ENCODE results near the gene SLC12A7. TPM values are rescaled to one million over a fixed set of nuclear protein-coding genes. Genes with fewer than 3 reads are reported as not detected.
A peak's percentile ranks its signal among the peaks of the same experiment; 100 is the strongest.

Gene SLC12A7
- total and polyA plus RNA-seq, 2 donors (not counting 1 experiment from before 2014, with no cell fraction given), result 2.9 to 23.9 TPM

GRCh38 chr5:1092122-1092521 is 19.7 kb downstream of the SLC12A7 start:
- no peaks in the 10 kb centered on the region for H3K27me3 ChIP-seq (ENCODE audit: control insufficient read depth, insufficient read depth, low read length)
- no peaks in the 10 kb centered on the region for H4K20me1 ChIP-seq (ENCODE audit: control insufficient read depth, extremely low read depth, insufficient read depth, low read length)
- no peak overlapping the region for H3K27ac ChIP-seq (ENCODE audit: insufficient read depth, low read length)
- no peak for TF ChIP-seq CTCF (conservative IDR thresholded peaks at IDR 0.05 in 1 of 2, IDR thresholded peaks at IDR 0.05 in 1 of 2; ENCODE audit: low read depth in 1 of 2, low read length in 2 of 2)
- no peak for TF ChIP-seq EZH2 (IDR thresholded peaks at IDR 0.05; ENCODE audit: low read length, missing control alignments)
- DNase-seq (ENCODE audit: low read depth in 2 of 2), result no peak
- H3K4me3 ChIP-seq (replicated peaks in 1 of 4; ENCODE audit: control extremely low read depth in 1 of 4, insufficient read depth in 1 of 4, low read depth in 3 of 4, low read length in 4 of 4), result no peak overlapping the region
- H3K4me1 ChIP-seq (ENCODE audit: control insufficient read depth, extremely low read depth, insufficient read depth, low read length), result no peaks in the 10 kb centered on the region
- H3K4me2 ChIP-seq (ENCODE audit: extremely low read depth, insufficient read depth, low read length), result no peak overlapping the region
- no peak overlapping the region for H3K9ac ChIP-seq (ENCODE audit: insufficient read depth, low read length)
- no peak overlapping the region for H2AFZ ChIP-seq (ENCODE audit: low read length)
- H3K9me3 ChIP-seq (ENCODE audit: control insufficient read depth, insufficient read depth, low read depth, low read length), result no peaks in the 10 kb centered on the region
- H3K79me2 ChIP-seq (ENCODE audit: control insufficient read depth, insufficient read depth, low read length), result no peaks in the 10 kb centered on the region
- peaks cover 2% of the 10 kb centered on the region for H3K36me3 ChIP-seq (ENCODE audit: control insufficient read depth, insufficient read depth, low read length)

GRCh38 chr5:1091632-1092031 is 20.2 kb downstream of the SLC12A7 start:
- no peak overlapping the region for H3K9ac ChIP-seq (ENCODE audit: insufficient read depth, low read length)
- peaks cover 2% of the 10 kb centered on the region for H3K36me3 ChIP-seq (ENCODE audit: control insufficient read depth, insufficient read depth, low read length)
- no peak overlapping the region for H3K27ac ChIP-seq (ENCODE audit: insufficient read depth, low read length)
- no peaks in the 10 kb centered on the region for H3K4me1 ChIP-seq (ENCODE audit: control insufficient read depth, extremely low read depth, insufficient read depth, low read length)
- no peak overlapping the region for H3K4me2 ChIP-seq (ENCODE audit: extremely low read depth, insufficient read depth, low read length)
- H3K4me3 ChIP-seq (replicated peaks in 1 of 4; ENCODE audit: control extremely low read depth in 1 of 4, insufficient read depth in 1 of 4, low read depth in 3 of 4, low read length in 4 of 4), result no peak overlapping the region
- DNase-seq (ENCODE audit: low read depth in 2 of 2), result no peak
- H3K79me2 ChIP-seq (ENCODE audit: control insufficient read depth, insufficient read depth, low read length), result no peaks in the 10 kb centered on the region
- H2AFZ ChIP-seq (ENCODE audit: low read length), result no peak overlapping the region
- no peaks in the 10 kb centered on the region for H3K27me3 ChIP-seq (ENCODE audit: control insufficient read depth, insufficient read depth, low read length)
- H4K20me1 ChIP-seq (ENCODE audit: control insufficient read depth, extremely low read depth, insufficient read depth, low read length), result no peaks in the 10 kb centered on the region
- TF ChIP-seq EZH2 (IDR thresholded peaks at IDR 0.05; ENCODE audit: low read length, missing control alignments) (no peak), CTCF (conservative IDR thresholded peaks at IDR 0.05 in 1 of 2, IDR thresholded peaks at IDR 0.05 in 1 of 2; ENCODE audit: low read depth in 1 of 2, low read length in 2 of 2) (no peak)
- H3K9me3 ChIP-seq (ENCODE audit: control insufficient read depth, insufficient read depth, low read depth, low read length), result no peaks in the 10 kb centered on the region

- H3K4me1 ChIP-seq (ENCODE audit: control insufficient read depth, extremely low read depth, insufficient read depth, low read length), result no peaks in the 10 kb centered on the region
- H3K9me3 ChIP-seq (ENCODE audit: control insufficient read depth, insufficient read depth, low read depth, low read length), result no peaks in the 10 kb centered on the region
- H4K20me1 ChIP-seq (ENCODE audit: control insufficient read depth, extremely low read depth, insufficient read depth, low read length), result no peaks in the 10 kb centered on the region
- no peak overlapping the region for H3K9ac ChIP-seq (ENCODE audit: insufficient read depth, low read length)
- H3K79me2 ChIP-seq (ENCODE audit: control insufficient read depth, insufficient read depth, low read length), result no peaks in the 10 kb centered on the region
- H3K4me2 ChIP-seq (ENCODE audit: extremely low read depth, insufficient read depth, low read length), result no peak overlapping the region
- no peak for TF ChIP-seq CTCF (conservative IDR thresholded peaks at IDR 0.05 in 1 of 2, IDR thresholded peaks at IDR 0.05 in 1 of 2; ENCODE audit: low read depth in 1 of 2, low read length in 2 of 2)
- no peak for TF ChIP-seq EZH2 (IDR thresholded peaks at IDR 0.05; ENCODE audit: low read length, missing control alignments)
- no peak overlapping the region for H2AFZ ChIP-seq (ENCODE audit: low read length)
- no peak overlapping the region for H3K4me3 ChIP-seq (replicated peaks in 1 of 4; ENCODE audit: control extremely low read depth in 1 of 4, insufficient read depth in 1 of 4, low read depth in 3 of 4, low read length in 4 of 4)
- peak in 1 of 2 donors; percentile 43 for DNase-seq (ENCODE audit: low read depth in 2 of 2)
- no peak overlapping the region for H3K27ac ChIP-seq (ENCODE audit: insufficient read depth, low read length)
- H3K27me3 ChIP-seq (ENCODE audit: control insufficient read depth, insufficient read depth, low read length), result no peaks in the 10 kb centered on the region
- peaks cover 2% of the 10 kb centered on the region for H3K36me3 ChIP-seq (ENCODE audit: control insufficient read depth, insufficient read depth, low read length)
Observed at GRCh38 chr5:1090538-1090937, 21.3 kb downstream of the SLC12A7 start.
